Tibial nerve (tissue), 4 donors: Measurements from ENCODE around the gene CHAC2. TPM values are rescaled to one million over a fixed set of nuclear protein-coding genes. Genes with fewer than 3 reads are reported as not detected.

ENCODE experiments used
- DNase-seq, 2 donors: peaks; one replicate each; pipeline ENCODE4 v3.0.0-alpha.2; 2019; ENCODE audit warnings: low spot score in 2 of 2
- H3K27ac ChIP-seq, 4 donors: fragments of 200-600 bp; sonication (generic) in 3 of 4; one replicate each; pipeline ENCODE4 v1.5.1; 2017 to 2019; ENCODE audit warnings: mild to moderate bottlenecking in 1 of 4
- H3K27me3 ChIP-seq, 2 donors: fragments of 200-600 bp; sonication (generic) in 1 of 2; one replicate each; pipeline versions ENCODE4 v1.5.1 to v1.6.0; 2017 to 2019
- H3K36me3 ChIP-seq, 3 donors: fragments of 200-600 bp; sonication (generic); one replicate each; pipeline ENCODE4 v1.5.1; 2018 to 2019
- H3K4me1 ChIP-seq, 4 donors: fragments of 200-600 bp; sonication (generic) in 3 of 4; one replicate each; pipeline ENCODE4 v1.5.1; 2017 to 2019
- H3K4me3 ChIP-seq, 4 donors: fragments of 200-600 bp; sonication (generic) in 3 of 4; one replicate each; pipeline ENCODE4 v1.5.1; 2017 to 2019; ENCODE audit warnings: mild to moderate bottlenecking in 1 of 4, moderate library complexity in 1 of 4
- H3K9me3 ChIP-seq, 4 donors: fragments of 200-600 bp; sonication (generic) in 3 of 4; one replicate each; pipeline ENCODE4 v1.5.1; 2017 to 2019
- EP300 ChIP-seq, 2 donors: sonication (generic); formaldehyde crosslinking; IDR thresholded peaks; one replicate each; pipeline ENCODE4 v1.6.1; 2017; ENCODE audit warnings: antibody characterized with exemption in 2 of 2, mild to moderate bottlenecking in 1 of 2
- POLR2A ChIP-seq, 2 donors: fragments of 450-650 bp; IDR thresholded peaks; one replicate each; pipeline ENCODE4 v1.6.1; 2017; ENCODE audit warnings: antibody characterized with exemption in 2 of 2, mild to moderate bottlenecking in 2 of 2, moderate library complexity in 2 of 2
- WGBS, 2 donors: methylation state at CpG; one replicate each; pipeline ENCODE4 v1.1.5; 2018; 5-methylcytosine and 5-hydroxymethylcytosine counted together
- total RNA-seq, 4 donors: library from RNA; depleted of rRNA; stranded (reverse); fragments of >200 nt; gene quantifications; one replicate each; pipeline ENCODE4 v1.1.0, GENCODE V29; 2016
- TF ChIP-seq, protein P1 (sequence below), 5 experiments: fragments of 200-600 bp in 3 of 5; fragments of 450-650 bp in 2 of 5; sonication (generic) in 3 of 5; IDR thresholded peaks; one replicate each; pipeline ENCODE4 v1.5.1; 2016 to 2019; ENCODE audit warnings: antibody characterized with exemption in 5 of 5, mild to moderate bottlenecking in 3 of 5, moderate library complexity in 2 of 5

The CHAC2 gene
- total RNA-seq, 4 donors from 2014 or later, result 1.1 to 4.8 (median 1.8) TPM

DNA sequence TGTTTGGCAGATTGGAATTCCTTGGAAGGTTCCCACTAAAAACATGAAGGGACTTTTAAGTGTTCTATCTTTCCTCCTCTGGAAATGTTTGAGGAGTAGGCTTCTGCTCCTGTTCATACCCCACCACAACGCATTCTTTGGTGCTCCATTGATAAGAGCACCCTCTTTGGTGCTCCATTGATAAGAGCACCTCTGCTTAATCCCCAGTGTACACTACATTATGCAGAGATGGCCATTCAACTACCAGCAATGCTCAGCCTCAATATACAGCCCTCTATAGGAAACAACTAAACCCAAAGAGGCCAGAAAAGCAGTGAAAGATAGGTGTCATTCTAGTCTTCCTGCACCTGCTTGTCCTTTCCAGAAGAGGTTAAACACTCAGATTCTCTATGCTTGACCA is 1.8 kb upstream of the CHAC2 start:
- no peaks in the 10 kb centered on the region for H3K9me3 ChIP-seq
- H3K4me3 ChIP-seq, result no peak overlapping the region
- H3K36me3 ChIP-seq, result peaks cover 0 to 14% (median 0%) of the 10 kb centered on the region in 3 donors
- TF ChIP-seq POLR2A (IDR thresholded peaks at IDR 0.05), result no peak
- TF ChIP-seq EP300 (IDR thresholded peaks at IDR 0.05), result no peak
- TF ChIP-seq, protein P1, sequence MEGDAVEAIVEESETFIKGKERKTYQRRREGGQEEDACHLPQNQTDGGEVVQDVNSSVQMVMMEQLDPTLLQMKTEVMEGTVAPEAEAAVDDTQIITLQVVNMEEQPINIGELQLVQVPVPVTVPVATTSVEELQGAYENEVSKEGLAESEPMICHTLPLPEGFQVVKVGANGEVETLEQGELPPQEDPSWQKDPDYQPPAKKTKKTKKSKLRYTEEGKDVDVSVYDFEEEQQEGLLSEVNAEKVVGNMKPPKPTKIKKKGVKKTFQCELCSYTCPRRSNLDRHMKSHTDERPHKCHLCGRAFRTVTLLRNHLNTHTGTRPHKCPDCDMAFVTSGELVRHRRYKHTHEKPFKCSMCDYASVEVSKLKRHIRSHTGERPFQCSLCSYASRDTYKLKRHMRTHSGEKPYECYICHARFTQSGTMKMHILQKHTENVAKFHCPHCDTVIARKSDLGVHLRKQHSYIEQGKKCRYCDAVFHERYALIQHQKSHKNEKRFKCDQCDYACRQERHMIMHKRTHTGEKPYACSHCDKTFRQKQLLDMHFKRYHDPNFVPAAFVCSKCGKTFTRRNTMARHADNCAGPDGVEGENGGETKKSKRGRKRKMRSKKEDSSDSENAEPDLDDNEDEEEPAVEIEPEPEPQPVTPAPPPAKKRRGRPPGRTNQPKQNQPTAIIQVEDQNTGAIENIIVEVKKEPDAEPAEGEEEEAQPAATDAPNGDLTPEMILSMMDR (IDR thresholded peaks at IDR 0.05), result no peak
- no peaks in the 10 kb centered on the region for H3K27me3 ChIP-seq
- WGBS, 2 donors, result 94 to 100% methylated on average over 1 of the region's 1 CpG
- DNase-seq, result no peak
- no peak overlapping the region for H3K27ac ChIP-seq
- H3K4me1 ChIP-seq, result peaks cover 0 to 24% (median 7%) of the 10 kb centered on the region in 4 donors

DNA sequence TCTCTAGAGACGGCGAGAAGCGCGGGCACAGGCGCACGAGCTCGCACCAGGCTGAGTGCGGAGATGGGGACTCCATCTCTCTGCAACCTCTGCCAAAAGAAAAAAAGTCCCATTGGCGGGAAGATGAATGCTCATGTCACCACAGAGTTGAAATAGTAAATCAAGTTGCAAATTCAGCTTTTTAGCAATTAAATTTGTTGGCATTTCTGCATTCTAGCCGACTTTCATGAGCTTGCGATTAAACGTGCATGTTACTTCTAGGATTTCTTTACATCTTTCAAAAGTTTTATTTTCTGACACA is 588 bp downstream of the CHAC2 start:
- WGBS, 2 donors, result 1 to 3% methylated on average over 12 of the region's 12 CpGs
- Histone ChIP-seq H3K9me3 (no peaks in the 10 kb centered on the region), H3K4me1 (peaks cover 0 to 24% (median 7%) of the 10 kb centered on the region in 4 donors), H3K27ac (peak overlapping the region in 3 of 4 donors; percentile 74 to 81 (median 81)), H3K27me3 (no peaks in the 10 kb centered on the region), H3K36me3 (peaks cover 0 to 4% (median 0%) of the 10 kb centered on the region in 3 donors), H3K4me3 (peak overlapping the region; percentile 63 to 84 (median 76))
- DNase-seq, result no peak
- TF ChIP-seq EP300 (IDR thresholded peaks at IDR 0.05), result no peak
- TF ChIP-seq POLR2A (IDR thresholded peaks at IDR 0.05), result no peak
- TF ChIP-seq, protein P1 (IDR thresholded peaks at IDR 0.05), result no peak

DNA sequence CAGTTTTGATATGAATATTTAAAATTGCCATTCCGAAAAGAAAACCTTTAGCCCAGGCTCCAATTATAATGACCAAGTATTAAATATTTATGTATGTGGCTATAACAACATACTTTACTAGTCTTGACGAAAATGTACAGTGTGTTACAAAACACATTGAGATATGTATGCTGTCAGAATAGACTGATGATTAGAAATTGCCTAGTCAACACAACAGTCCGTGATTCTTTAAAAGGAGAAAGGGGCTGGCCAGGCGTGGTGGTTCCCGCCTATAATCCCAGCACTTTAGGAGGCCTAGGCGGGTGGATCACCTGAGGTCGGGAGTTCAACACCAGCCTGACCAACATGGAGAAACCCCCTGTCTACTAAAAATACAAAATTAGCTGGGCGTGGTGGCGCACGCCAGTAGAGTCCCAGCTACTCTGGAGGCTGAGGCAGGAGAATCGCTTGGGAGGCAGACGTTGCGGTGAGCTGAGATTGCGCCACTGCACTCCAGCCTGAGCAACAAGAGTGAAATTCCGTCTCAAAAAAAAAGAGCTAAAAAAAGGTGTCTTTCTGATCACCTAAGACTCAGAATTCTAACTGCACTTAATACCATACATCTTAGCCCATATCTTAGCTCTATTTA is 1.8 kb downstream of the CHAC2 start:
- WGBS, 2 donors, result 88 to 90% methylated on average over 15 of the region's 15 CpGs
- Histone ChIP-seq H3K4me1 (peaks cover 0 to 24% (median 7%) of the 10 kb centered on the region in 4 donors), H3K36me3 (peaks cover 0 to 4% (median 0%) of the 10 kb centered on the region in 3 donors), H3K9me3 (no peaks in the 10 kb centered on the region), H3K27ac (no peak overlapping the region), H3K27me3 (no peaks in the 10 kb centered on the region), H3K4me3 (no peak overlapping the region)
- no peak for DNase-seq
- TF ChIP-seq POLR2A (IDR thresholded peaks at IDR 0.05), result no peak
- no peak for TF ChIP-seq EP300 (IDR thresholded peaks at IDR 0.05)
- TF ChIP-seq, protein P1 (IDR thresholded peaks at IDR 0.05), result no peak

DNA sequence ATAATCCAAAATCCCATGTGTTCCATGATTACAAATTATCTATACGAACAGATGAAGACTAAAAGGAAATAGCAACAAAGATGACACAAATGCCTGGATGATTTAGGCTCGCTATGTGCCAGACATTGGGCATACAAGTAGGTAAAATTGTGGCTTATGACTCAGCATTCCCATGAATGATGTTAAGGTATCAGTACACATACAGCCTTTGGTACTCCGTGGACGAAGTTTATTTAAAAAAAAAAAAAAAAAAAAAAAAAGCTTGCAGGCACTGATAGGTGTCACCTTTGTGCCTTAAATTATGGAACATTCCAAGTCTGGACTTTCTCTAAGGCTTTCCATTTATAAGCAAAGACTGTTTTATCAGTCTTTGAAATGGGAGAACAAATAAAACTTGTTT is 2.7 kb downstream of the CHAC2 start:
- 89% methylated on average over 4 of the region's 4 CpGs for WGBS, 2 donors
- no peak for DNase-seq
- Histone ChIP-seq H3K27ac (no peak overlapping the region), H3K9me3 (no peaks in the 10 kb centered on the region), H3K4me1 (peaks cover 0 to 24% (median 7%) of the 10 kb centered on the region in 4 donors), H3K36me3 (peaks cover 0 to 4% (median 0%) of the 10 kb centered on the region in 3 donors), H3K27me3 (no peaks in the 10 kb centered on the region), H3K4me3 (no peak overlapping the region)
- TF ChIP-seq EP300 (IDR thresholded peaks at IDR 0.05) (no peak), POLR2A (IDR thresholded peaks at IDR 0.05) (no peak)
- TF ChIP-seq, protein P1 (IDR thresholded peaks at IDR 0.05), result no peak

DNA sequence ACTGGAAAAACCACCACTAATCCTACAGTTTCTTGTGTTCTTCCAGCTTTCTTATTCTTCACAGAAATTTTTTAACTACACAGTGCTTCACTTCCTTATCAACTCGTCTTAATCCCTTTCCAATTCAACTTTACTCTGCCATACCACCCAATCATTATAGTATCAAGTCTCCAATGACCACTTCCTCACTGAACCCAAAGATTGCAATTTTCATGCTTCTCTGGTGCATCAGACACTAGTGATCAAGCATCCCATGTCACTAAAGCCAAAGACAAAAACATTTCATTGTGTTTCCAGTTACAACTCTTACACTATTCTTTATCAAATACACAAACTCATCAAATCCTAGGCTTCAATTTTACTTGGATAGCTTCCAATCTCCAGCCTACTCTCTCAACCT is 9.5 kb downstream of the CHAC2 start:
- Histone ChIP-seq H3K36me3 (peaks cover 0 to 28% (median 0%) of the 10 kb centered on the region in 3 donors), H3K27me3 (no peaks in the 10 kb centered on the region), H3K4me3 (no peak overlapping the region), H3K4me1 (no peaks in the 10 kb centered on the region), H3K27ac (no peak overlapping the region), H3K9me3 (no peaks in the 10 kb centered on the region)
- DNase-seq, result no peak
- TF ChIP-seq EP300 (IDR thresholded peaks at IDR 0.05), result no peak
- no peak for TF ChIP-seq POLR2A (IDR thresholded peaks at IDR 0.05)
- TF ChIP-seq, protein P1 (IDR thresholded peaks at IDR 0.05), result no peak
- WGBS, 2 donors, result 56 to 57% methylated on average over 1 of the region's 1 CpG
